WTC11 (cell line): Measurements from ENCODE around the gene SALL1. TPM values are rescaled to one million over a fixed set of nuclear protein-coding genes. Genes with fewer than 3 reads are reported as not detected.

Experiments used
- ATAC-seq: fragments of 200-7000 bp; cut with Tn5 transposase; 2 replicates; pipeline ENCODE4 v1.10.0; 2021; ENCODE audit warnings: mild to moderate bottlenecking, moderate library complexity
- CTCF ChIA-PET: fragments of 300-600 bp; sonication (Branson Sonifier 250); formaldehyde crosslinking; loops from one replicate; lab custom pipeline; 2021; ENCODE audit warnings: antibody characterized with exemption; lab: Charles Lee
- POLR2A ChIA-PET: fragments of 350-600 bp; sonication (Branson Sonifier 250); formaldehyde crosslinking; loops from one replicate; lab custom pipeline; 2021; ENCODE audit warnings: antibody characterized with exemption; lab: Charles Lee
- DNase-seq: peaks from one replicate; pipeline ENCODE4 v3.0.0; 2021; ENCODE audit warnings: low spot score
- H3K27ac Mint-ChIP-seq: 2 replicates; pipeline ENCODE4 v1.8.0; 2021; ENCODE audit warnings: mixed read lengths
- H3K27me3 Mint-ChIP-seq: 2 replicates; pipeline ENCODE4 v1.8.0; 2021; ENCODE audit warnings: low read depth, mild to moderate bottlenecking, moderate library complexity, mixed read lengths
- H3K36me3 Mint-ChIP-seq: 2 replicates; pipeline ENCODE4 v1.8.0; 2021; ENCODE audit warnings: mixed read lengths
- H3K4me1 Mint-ChIP-seq: 2 replicates; pipeline ENCODE4 v1.8.0; 2022; ENCODE audit warnings: mixed read lengths
- H3K4me3 Mint-ChIP-seq: 2 replicates; pipeline ENCODE4 v1.8.0; 2021; ENCODE audit warnings: mild to moderate bottlenecking, moderate library complexity, mixed read lengths
- H3K9me3 Mint-ChIP-seq: 2 replicates; pipeline ENCODE4 v1.8.0; 2021; ENCODE audit warnings: mixed read lengths
- AR ChIP-seq: fragments of 250-450 bp; sonication (Bioruptor Pico); IDR thresholded peaks from 2 replicates; pipeline ENCODE4 v1.9.0; 2021; ENCODE audit warnings: mild to moderate bottlenecking
- CBFB ChIP-seq: sonication (generic); formaldehyde crosslinking; IDR thresholded peaks from 2 replicates; pipeline ENCODE4 v1.8.1; 2022; ENCODE audit warnings: mild to moderate bottlenecking, low read depth, missing genetic modification reagents
- CREM ChIP-seq: sonication (generic); formaldehyde crosslinking; IDR thresholded peaks from 2 replicates; pipeline ENCODE4 v1.8.1; 2022; ENCODE audit warnings: mild to moderate bottlenecking, missing genetic modification reagents, moderate library complexity
- CTCF ChIP-seq: fragments of 200-600 bp; IDR thresholded peaks from 2 replicates; pipeline ENCODE4 v1.8.0; 2022; ENCODE audit warnings: antibody characterized with exemption
- E2F5 ChIP-seq: sonication (generic); formaldehyde crosslinking; IDR thresholded peaks from 2 replicates; pipeline ENCODE4 v1.8.1; 2022; ENCODE audit warnings: mild to moderate bottlenecking, moderate library complexity, missing genetic modification reagents
- FOXP1 ChIP-seq: sonication (generic); formaldehyde crosslinking; IDR thresholded peaks from 2 replicates; pipeline ENCODE4 v1.8.0; 2022; ENCODE audit warnings: missing genetic modification reagents, mild to moderate bottlenecking, moderate library complexity, borderline replicate concordance
- IRF2 ChIP-seq: sonication (generic); formaldehyde crosslinking; IDR thresholded peaks from 2 replicates; pipeline ENCODE4 v1.8.0; 2022; ENCODE audit warnings: low read depth, missing genetic modification reagents, borderline replicate concordance
- KAT7 ChIP-seq: sonication (generic); formaldehyde crosslinking; IDR thresholded peaks from 2 replicates; pipeline ENCODE4 v1.8.1; 2023; ENCODE audit warnings: missing genetic modification reagents, mild to moderate bottlenecking, borderline replicate concordance
- NFATC4 ChIP-seq: fragments of 250-450 bp; sonication (Bioruptor Pico); IDR thresholded peaks from 2 replicates; pipeline ENCODE4 v1.9.0; 2021; ENCODE audit warnings: mild to moderate bottlenecking
- NFE2L1 ChIP-seq: sonication (generic); formaldehyde crosslinking; IDR thresholded peaks from 2 replicates; pipeline ENCODE4 v1.8.1; 2023; ENCODE audit warnings: missing genetic modification reagents
- OVOL2 ChIP-seq: fragments of 250-450 bp; sonication (Bioruptor Pico); IDR thresholded peaks from 2 replicates; pipeline ENCODE4 v1.9.0; 2021; ENCODE audit warnings: mild to moderate bottlenecking, borderline replicate concordance
- STAT6 ChIP-seq: sonication (generic); formaldehyde crosslinking; conservative IDR thresholded peaks from 2 replicates; pipeline ENCODE4 v1.8.1; 2023; ENCODE audit warnings: mild to moderate bottlenecking, low read depth, missing genetic modification reagents, moderate library complexity
- TCF7 ChIP-seq: sonication (generic); formaldehyde crosslinking; IDR thresholded peaks from 2 replicates; pipeline ENCODE4 v1.8.0; 2022; ENCODE audit warnings: mild to moderate bottlenecking, low read depth, missing genetic modification reagents, moderate library complexity
- TP53 ChIP-seq: sonication (generic); formaldehyde crosslinking; IDR thresholded peaks from 2 replicates; pipeline ENCODE4 v1.8.1; 2023; ENCODE audit warnings: mild to moderate bottlenecking, missing genetic modification reagents
- ZBTB21 ChIP-seq: sonication (generic); formaldehyde crosslinking; IDR thresholded peaks from 2 replicates; pipeline ENCODE4 v1.8.1; 2023; ENCODE audit warnings: mild to moderate bottlenecking, missing genetic modification reagents, borderline replicate concordance
- ZNF138 ChIP-seq: sonication (generic); formaldehyde crosslinking; conservative IDR thresholded peaks from 2 replicates; pipeline ENCODE4 v1.8.1; 2022; ENCODE audit warnings: mild to moderate bottlenecking, moderate library complexity, missing genetic modification reagents
- ZNF232 ChIP-seq: sonication (generic); formaldehyde crosslinking; IDR thresholded peaks from 2 replicates; pipeline ENCODE4 v1.8.0; 2022; ENCODE audit warnings: mild to moderate bottlenecking, missing genetic modification reagents
- ZNF423 ChIP-seq: fragments of 250-450 bp; sonication (Bioruptor Pico); IDR thresholded peaks from 2 replicates; pipeline ENCODE4 v2.1.2; 2022; ENCODE audit warnings: mild to moderate bottlenecking, moderate library complexity
- total RNA-seq: library from RNA; stranded (reverse); gene quantifications from 3 replicates; pipeline ENCODE4 v1.2.3, GENCODE V29; 2021
- TF ChIP-seq, protein P1 (sequence below): fragments of 250-450 bp; sonication (Bioruptor Pico); IDR thresholded peaks from 2 replicates; pipeline ENCODE4 v1.9.0; 2021; ENCODE audit warnings: moderate library complexity, mild to moderate bottlenecking, inconsistent platforms, borderline replicate concordance

The SALL1 gene
- total RNA-seq, 1 experiment from 2014 or later: 63.9 TPM

DNA sequence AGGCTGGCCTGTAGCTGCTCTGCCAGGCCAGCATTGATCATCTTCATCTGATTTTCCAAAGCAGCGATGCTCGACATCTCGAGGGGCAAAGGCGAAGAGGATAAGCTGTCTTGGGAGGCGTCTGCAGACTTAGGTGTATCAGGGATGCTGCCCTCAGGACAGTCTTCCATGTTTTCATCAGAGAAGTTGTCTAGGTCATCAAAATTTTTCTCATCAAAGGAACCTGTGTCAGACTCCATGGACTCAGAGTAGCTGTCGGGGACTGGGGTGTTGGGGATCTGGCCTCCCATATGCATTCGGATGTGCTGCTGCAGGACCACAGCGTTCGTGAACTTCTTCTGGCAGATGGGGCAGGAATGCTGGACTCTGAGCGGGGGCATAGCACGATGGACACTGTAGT is 11.5 kb downstream of the SALL1 start (continued):
- TF ChIP-seq KAT7 (CRISPR knock-in tag): no peak
- no peak for TF ChIP-seq ZNF232
- no peak for TF ChIP-seq ZNF138 (CRISPR knock-in tag)
- TF ChIP-seq, protein P1, sequence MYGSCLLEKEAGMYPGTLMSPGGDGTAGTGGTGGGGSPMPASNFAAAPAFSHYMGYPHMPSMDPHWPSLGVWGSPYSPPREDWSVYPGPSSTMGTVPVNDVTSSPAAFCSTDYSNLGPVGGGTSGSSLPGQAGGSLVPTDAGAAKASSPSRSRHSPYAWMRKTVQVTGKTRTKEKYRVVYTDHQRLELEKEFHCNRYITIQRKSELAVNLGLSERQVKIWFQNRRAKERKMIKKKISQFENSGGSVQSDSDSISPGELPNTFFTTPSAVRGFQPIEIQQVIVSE (CRISPR knock-in tag): no peak
- no peak for TF ChIP-seq IRF2
- TF ChIP-seq, all 79 proteins: peak for 0

- DNase-seq (no peak), ATAC-seq (no peak)
- ChIA-PET CTCF (no interaction called here), POLR2A (interaction anchor here (1.1 kb wide), 1 partner anchor 12 kb away, joined by 3 read pairs; no protein-coding TSS in a partner anchor)
- peaks cover 70% of the 10 kb centered on the region for H3K36me3 Mint-ChIP-seq
- TF ChIP-seq TCF7 (CRISPR knock-in tag) (no peak), ZBTB21 (CRISPR knock-in tag) (no peak), OVOL2 (no peak), TP53 (CRISPR knock-in tag) (no peak), ZNF423 (CRISPR knock-in tag) (no peak)
- no peak overlapping the region for H3K4me3 Mint-ChIP-seq
- peaks cover 34% of the 10 kb centered on the region for H3K4me1 Mint-ChIP-seq
- H3K9me3 Mint-ChIP-seq: no peaks in the 10 kb centered on the region
- peak overlapping the region; percentile 58; the same call in 1 of the 2 replicates for H3K27ac Mint-ChIP-seq
- no peaks in the 10 kb centered on the region for H3K27me3 Mint-ChIP-seq
Observed at GRCh38 chr16:51138178-51138577, 12.9 kb downstream of the SALL1 start.

- Mint-ChIP-seq H3K27ac (peak overlapping the region; percentile 79; the same call in 1 of the 2 replicates), H3K4me1 (peaks cover 33% of the 10 kb centered on the region), H3K36me3 (peaks cover 59% of the 10 kb centered on the region), H3K27me3 (no peaks in the 10 kb centered on the region), H3K4me3 (no peak overlapping the region), H3K9me3 (no peaks in the 10 kb centered on the region)
- CTCF ChIA-PET: no interaction called here
- no peak for ATAC-seq
- TF ChIP-seq CTCF (no peak), NFATC4 (CRISPR knock-in tag) (no peak), CBFB (no peak), FOXP1 (CRISPR knock-in tag) (no peak), NFE2L1 (CRISPR knock-in tag) (no peak), CREM (CRISPR knock-in tag) (no peak), E2F5 (no peak)
- POLR2A ChIA-PET: interaction anchor here (0.6 to 0.8 kb wide), 2 partner anchors 8 to 17 kb away, joined by 5 read pairs; no protein-coding TSS in a partner anchor
- DNase-seq: no peak
Observed at GRCh38 chr16:51137097-51137496, 14.0 kb downstream of the SALL1 start.

DNA sequence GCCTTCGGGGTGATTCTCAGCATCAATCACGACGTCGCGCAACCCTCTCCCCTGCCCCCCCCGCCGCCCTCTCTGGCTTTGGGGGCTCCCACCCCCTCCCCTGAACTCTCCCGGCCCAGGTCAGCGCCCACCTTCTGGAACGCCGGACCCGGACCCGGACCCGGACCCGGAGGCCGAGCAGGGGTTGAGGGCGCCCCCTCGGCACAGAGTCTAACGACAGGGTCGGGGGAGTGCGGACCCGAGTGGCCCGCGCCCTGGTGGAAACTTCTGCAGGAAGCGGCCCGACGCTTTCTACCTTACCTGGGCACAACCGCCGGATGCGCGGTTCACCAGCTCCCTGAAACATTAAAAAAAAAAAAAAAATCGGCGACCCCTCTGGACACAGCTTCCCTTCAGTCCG is 16.2 kb downstream of the SALL1 start:
- DNase-seq: peak; percentile 45
- H3K27me3 Mint-ChIP-seq: no peaks in the 10 kb centered on the region

More for the DNA sequence above, 16.2 kb downstream of the SALL1 start:
- peak overlapping the region; percentile 92 for H3K4me3 Mint-ChIP-seq
- ChIA-PET CTCF (interaction anchor here (1.0 to 1.7 kb wide), 3 partner anchors 13 to 328 kb away, joined by 3 to 9 read pairs (median 4); no protein-coding TSS in a partner anchor), POLR2A (interaction anchor here (2.0 kb wide), 1 partner anchor 18 kb away, joined by 8 read pairs; no protein-coding TSS in a partner anchor)
- H3K9me3 Mint-ChIP-seq: no peaks in the 10 kb centered on the region
- ATAC-seq: peak; percentile 53
- peaks cover 37% of the 10 kb centered on the region for H3K36me3 Mint-ChIP-seq
- peaks cover 37% of the 10 kb centered on the region for H3K4me1 Mint-ChIP-seq
- peak overlapping the region; percentile 70; the same call in 1 of the 2 replicates for H3K27ac Mint-ChIP-seq
- 0 out of 2 replicates have a peak, but pooled peaks have one; percentile 54 for TF ChIP-seq AR
- no peak for TF ChIP-seq STAT6
